ENCODE measurements around the gene GAD1.

Gene GAD1

GRCh38 chr2:170897108-170897507 lies 80.4 kb downstream of the GAD1 start:
- DNase-seq = no peak

GRCh38 chr2:170905864-170906263 lies 89.2 kb downstream of the GAD1 start:
- DNase-seq = no peak

Data from NCI-H1105 treated with DMSO at 0.1 percent for 48 hours (cell line).